ENCODE data around the gene ROPN1.
"Not testable (repeated sequence)": the region's sequence is repeated elsewhere in the genome, so short reads cannot be mapped to it uniquely, and the experiment has no call there.

The ROPN1 gene

DNA sequence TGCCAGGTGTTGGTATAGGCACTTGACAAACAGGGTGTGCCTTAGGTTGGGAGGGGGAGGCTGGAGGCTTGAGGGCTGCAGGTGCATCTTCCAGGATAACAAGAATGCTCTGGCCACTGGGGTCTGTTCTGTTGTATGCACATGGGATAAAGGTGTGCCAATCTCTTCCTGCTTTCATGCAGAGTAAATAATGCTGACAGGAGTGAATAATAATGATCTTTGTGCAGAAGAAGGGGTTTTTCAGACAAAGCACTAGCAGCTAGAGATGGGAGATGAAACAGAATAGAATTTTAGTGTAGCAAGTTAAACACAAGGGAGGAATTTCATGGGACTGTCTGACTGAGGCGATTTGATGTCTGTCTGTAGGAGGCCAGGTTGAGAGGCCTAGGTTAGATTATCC, 1.9 kb upstream of the ROPN1 start:
- no peaks in the 10 kb centered on the region for H3K36me3 ChIP-seq (ENCODE audit: low read depth)
- ATAC-seq (ENCODE audit: low read depth) (no peak), DNase-seq (ENCODE audit: low spot score) (no peak)
- H3K4me3 ChIP-seq (ENCODE audit: severe bottlenecking), result no peak overlapping the region
- H3K27me3 ChIP-seq (ENCODE audit: insufficient read depth, poor library complexity, severe bottlenecking), result peaks cover 20% of the 10 kb centered on the region
- no peaks in the 10 kb centered on the region for H3K4me1 ChIP-seq (ENCODE audit: insufficient read depth, poor library complexity, severe bottlenecking)
- no peaks in the 10 kb centered on the region for H3K9me3 ChIP-seq (ENCODE audit: severe bottlenecking)
- TF ChIP-seq, protein P1, sequence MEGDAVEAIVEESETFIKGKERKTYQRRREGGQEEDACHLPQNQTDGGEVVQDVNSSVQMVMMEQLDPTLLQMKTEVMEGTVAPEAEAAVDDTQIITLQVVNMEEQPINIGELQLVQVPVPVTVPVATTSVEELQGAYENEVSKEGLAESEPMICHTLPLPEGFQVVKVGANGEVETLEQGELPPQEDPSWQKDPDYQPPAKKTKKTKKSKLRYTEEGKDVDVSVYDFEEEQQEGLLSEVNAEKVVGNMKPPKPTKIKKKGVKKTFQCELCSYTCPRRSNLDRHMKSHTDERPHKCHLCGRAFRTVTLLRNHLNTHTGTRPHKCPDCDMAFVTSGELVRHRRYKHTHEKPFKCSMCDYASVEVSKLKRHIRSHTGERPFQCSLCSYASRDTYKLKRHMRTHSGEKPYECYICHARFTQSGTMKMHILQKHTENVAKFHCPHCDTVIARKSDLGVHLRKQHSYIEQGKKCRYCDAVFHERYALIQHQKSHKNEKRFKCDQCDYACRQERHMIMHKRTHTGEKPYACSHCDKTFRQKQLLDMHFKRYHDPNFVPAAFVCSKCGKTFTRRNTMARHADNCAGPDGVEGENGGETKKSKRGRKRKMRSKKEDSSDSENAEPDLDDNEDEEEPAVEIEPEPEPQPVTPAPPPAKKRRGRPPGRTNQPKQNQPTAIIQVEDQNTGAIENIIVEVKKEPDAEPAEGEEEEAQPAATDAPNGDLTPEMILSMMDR (IDR thresholded peaks at IDR 0.05; ENCODE audit: poor library complexity, severe bottlenecking), result no peak
- H3K27ac ChIP-seq (ENCODE audit: poor library complexity, severe bottlenecking), result no peak overlapping the region

DNA sequence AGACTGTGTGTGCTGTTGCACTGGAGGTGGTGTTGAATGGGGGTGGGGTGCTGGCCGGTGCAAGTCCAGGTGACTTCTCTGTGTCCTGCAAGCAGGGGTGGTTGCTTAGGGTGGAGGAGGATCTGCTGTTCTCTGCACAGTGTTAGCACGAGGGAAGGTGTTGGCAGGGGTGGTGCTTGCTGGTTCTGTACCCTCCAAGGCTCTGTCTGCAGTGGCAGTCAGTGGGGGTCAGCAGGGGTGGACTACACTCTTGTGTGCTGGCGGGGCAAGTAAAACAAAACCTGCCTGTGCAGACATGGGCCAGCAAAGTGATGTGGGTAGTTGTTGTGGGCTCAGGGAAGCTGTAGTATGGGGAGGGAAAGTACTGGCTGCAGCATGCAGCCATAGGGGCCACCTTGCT, 5.5 kb downstream of the ROPN1 start:
- DNase-seq (ENCODE audit: low spot score), result no peak
- ATAC-seq (ENCODE audit: low read depth), result no peak
- Histone ChIP-seq H3K9me3 (ENCODE audit: severe bottlenecking) (no peaks in the 10 kb centered on the region), H3K27ac (ENCODE audit: poor library complexity, severe bottlenecking) (no peak overlapping the region), H3K27me3 (ENCODE audit: insufficient read depth, poor library complexity, severe bottlenecking) (peaks cover 42% of the 10 kb centered on the region), H3K4me1 (ENCODE audit: insufficient read depth, poor library complexity, severe bottlenecking) (no peaks in the 10 kb centered on the region), H3K4me3 (ENCODE audit: severe bottlenecking) (no peak overlapping the region), H3K36me3 (ENCODE audit: low read depth) (no peaks in the 10 kb centered on the region)
- TF ChIP-seq, protein P1 (IDR thresholded peaks at IDR 0.05; ENCODE audit: poor library complexity, severe bottlenecking), result no peak

DNA sequence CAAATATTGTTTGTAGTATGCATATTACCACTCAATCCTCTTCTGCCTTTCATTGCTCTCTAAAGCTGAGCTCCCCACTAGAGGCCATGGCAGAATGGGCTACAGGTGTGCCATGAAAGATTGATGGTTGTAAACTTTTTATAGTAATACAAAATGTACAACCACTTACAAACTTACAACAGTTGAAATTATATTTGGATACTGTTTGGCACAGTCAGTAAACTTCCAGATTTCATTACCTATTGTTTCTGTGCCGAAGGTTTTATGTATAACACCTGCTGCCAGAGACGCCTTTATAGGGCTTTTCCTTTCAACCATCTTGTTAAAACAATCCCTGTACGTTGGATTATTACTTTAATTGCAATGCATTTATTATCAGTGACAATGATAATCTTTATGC, 7.0 kb downstream of the ROPN1 start:
- Histone ChIP-seq H3K27ac (ENCODE audit: poor library complexity, severe bottlenecking) (no peak overlapping the region), H3K9me3 (ENCODE audit: severe bottlenecking) (no peaks in the 10 kb centered on the region), H3K36me3 (ENCODE audit: low read depth) (no peaks in the 10 kb centered on the region), H3K4me1 (ENCODE audit: insufficient read depth, poor library complexity, severe bottlenecking) (no peaks in the 10 kb centered on the region), H3K4me3 (ENCODE audit: severe bottlenecking) (no peak overlapping the region), H3K27me3 (ENCODE audit: insufficient read depth, poor library complexity, severe bottlenecking) (peaks cover 44% of the 10 kb centered on the region)
- TF ChIP-seq, protein P1 (IDR thresholded peaks at IDR 0.05; ENCODE audit: poor library complexity, severe bottlenecking), result no peak
- no peak for DNase-seq (ENCODE audit: low spot score)
- ATAC-seq (ENCODE audit: low read depth), result no peak

DNA sequence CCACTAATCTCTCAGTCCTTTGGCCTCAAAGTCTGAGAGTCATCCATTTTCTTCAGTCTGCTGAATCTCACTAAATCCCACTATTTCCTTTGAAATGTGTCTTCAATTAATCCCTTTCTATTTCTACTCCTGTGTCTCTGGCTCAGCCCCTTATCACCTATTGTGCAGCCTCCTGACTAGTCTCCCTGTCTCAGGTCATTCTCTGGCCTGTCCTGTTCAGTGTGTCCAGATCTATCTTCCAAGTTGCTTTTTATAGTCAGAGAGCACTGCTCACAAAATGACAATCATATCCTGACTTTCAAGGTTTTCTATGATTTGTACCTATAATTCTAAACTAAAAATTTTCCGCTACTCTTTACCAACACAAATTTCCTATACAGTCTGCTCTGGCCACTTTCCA, 7.6 kb downstream of the ROPN1 start:
- Histone ChIP-seq H3K36me3 (ENCODE audit: low read depth) (no peaks in the 10 kb centered on the region), H3K4me1 (ENCODE audit: insufficient read depth, poor library complexity, severe bottlenecking) (no peaks in the 10 kb centered on the region), H3K27ac (ENCODE audit: poor library complexity, severe bottlenecking) (no peak overlapping the region), H3K4me3 (ENCODE audit: severe bottlenecking) (no peak overlapping the region), H3K27me3 (ENCODE audit: insufficient read depth, poor library complexity, severe bottlenecking) (peaks cover 41% of the 10 kb centered on the region), H3K9me3 (ENCODE audit: severe bottlenecking) (no peaks in the 10 kb centered on the region)
- DNase-seq (ENCODE audit: low spot score) (no peak), ATAC-seq (ENCODE audit: low read depth) (no peak)
- TF ChIP-seq, protein P1 (IDR thresholded peaks at IDR 0.05; ENCODE audit: poor library complexity, severe bottlenecking), result no peak

DNA sequence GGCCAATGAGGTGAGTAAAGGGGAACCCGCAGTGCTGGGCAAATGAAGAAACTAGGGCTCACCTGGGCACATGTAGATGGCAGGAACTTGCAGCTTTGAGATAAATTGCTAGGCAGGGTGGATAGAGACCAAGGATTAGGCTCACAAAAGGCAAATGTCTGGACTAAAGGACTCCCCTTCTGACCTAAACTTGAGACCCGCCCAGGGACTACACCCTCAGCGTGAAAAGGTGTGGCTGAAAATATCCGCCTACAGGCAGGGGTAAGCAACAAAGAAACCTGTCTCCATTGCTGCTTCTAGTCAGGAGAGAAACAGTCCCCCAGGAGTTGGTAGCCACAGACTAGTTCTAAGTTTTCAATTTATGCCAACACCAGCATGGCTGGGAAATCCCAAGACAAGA, 10.6 kb downstream of the ROPN1 start:
- ATAC-seq (ENCODE audit: low read depth); H3K4me1 ChIP-seq (ENCODE audit: insufficient read depth, poor library complexity, severe bottlenecking); DNase-seq (ENCODE audit: low spot score); H3K9me3 ChIP-seq (ENCODE audit: severe bottlenecking); H3K4me3 ChIP-seq (ENCODE audit: severe bottlenecking); H3K36me3 ChIP-seq (ENCODE audit: low read depth); H3K27ac ChIP-seq (ENCODE audit: poor library complexity, severe bottlenecking): not testable (repeated sequence)
- H3K27me3 ChIP-seq (ENCODE audit: insufficient read depth, poor library complexity, severe bottlenecking), result peaks cover 36% of the 10 kb centered on the region
